ENCODE data around the gene ARF1. TPM values are rescaled to one million over a fixed set of nuclear protein-coding genes. Genes with fewer than 3 reads are reported as not detected.

ARF1 gene
- total RNA-seq, 2 donors from 2014 or later: 366 to 375 TPM

- peaks cover 0 to 10% of the 10 kb centered on the region in 2 donors for H3K4me1 ChIP-seq (ENCODE audit: control insufficient read depth in 1 of 2, low read depth in 2 of 2)
- H3K36me3 ChIP-seq: no peaks in the 10 kb centered on the region
- no peak for ATAC-seq (ENCODE audit: insufficient number of reproducible peaks, low FRiP score, low read depth)
- H3K27me3 ChIP-seq (replicated peaks; ENCODE audit: insufficient read depth): peaks cover 25% of the 10 kb centered on the region
- no peak for DNase-seq (ENCODE audit: low spot score)
- no peaks in the 10 kb centered on the region for H3K9me3 ChIP-seq
- no peak overlapping the region for H3K4me3 ChIP-seq
- no peak overlapping the region for H3K27ac ChIP-seq
- no peak for TF ChIP-seq CTCF (IDR thresholded peaks at IDR 0.05)
Observed at GRCh38 chr1:228063251-228064191, 19.0 kb upstream of the ARF1 start.

- TF ChIP-seq CTCF (IDR thresholded peaks at IDR 0.05): no peak
- peaks cover 0 to 10% of the 10 kb centered on the region in 2 donors for H3K4me1 ChIP-seq (ENCODE audit: control insufficient read depth in 1 of 2, low read depth in 2 of 2)
- no peak overlapping the region for H3K27ac ChIP-seq
- no peaks in the 10 kb centered on the region for H3K36me3 ChIP-seq
- H3K4me3 ChIP-seq: no peak overlapping the region
- no peak for DNase-seq (ENCODE audit: low spot score)
- H3K27me3 ChIP-seq (replicated peaks; ENCODE audit: insufficient read depth): peaks cover 24% of the 10 kb centered on the region
- no peak for ATAC-seq (ENCODE audit: insufficient number of reproducible peaks, low FRiP score, low read depth)
- H3K9me3 ChIP-seq: no peaks in the 10 kb centered on the region
Observed at GRCh38 chr1:228064296-228064695, 18.2 kb upstream of the ARF1 start.

GRCh38 chr1:228064741-228065542 is 17.6 kb upstream of the ARF1 start:
- DNase-seq (ENCODE audit: low spot score) (no peak), ATAC-seq (ENCODE audit: insufficient number of reproducible peaks, low FRiP score, low read depth) (no peak)
- Histone ChIP-seq H3K9me3 (no peaks in the 10 kb centered on the region), H3K36me3 (no peaks in the 10 kb centered on the region), H3K27me3 (replicated peaks; ENCODE audit: insufficient read depth) (peaks cover 19% of the 10 kb centered on the region), H3K4me1 (ENCODE audit: control insufficient read depth in 1 of 2, low read depth in 2 of 2) (peaks cover 0 to 8% of the 10 kb centered on the region in 2 donors), H3K4me3 (no peak overlapping the region), H3K27ac (no peak overlapping the region)
- TF ChIP-seq CTCF (IDR thresholded peaks at IDR 0.05): no peak

- TF ChIP-seq CTCF (IDR thresholded peaks at IDR 0.05): no peak
- Histone ChIP-seq H3K27me3 (replicated peaks; ENCODE audit: insufficient read depth) (peaks cover 11% of the 10 kb centered on the region), H3K4me1 (ENCODE audit: control insufficient read depth in 1 of 2, low read depth in 2 of 2) (no peaks in the 10 kb centered on the region), H3K27ac (no peak overlapping the region), H3K9me3 (no peaks in the 10 kb centered on the region), H3K36me3 (no peaks in the 10 kb centered on the region), H3K4me3 (no peak overlapping the region)
- ATAC-seq (ENCODE audit: insufficient number of reproducible peaks, low FRiP score, low read depth): no peak
- no peak for DNase-seq (ENCODE audit: low spot score)
Observed at GRCh38 chr1:228065543-228066347, 16.8 kb upstream of the ARF1 start.
